Type B pancreatic cell (in vitro differentiated cells): ENCODE data around the gene CXXC5. TPM values are rescaled to one million over a fixed set of nuclear protein-coding genes. Genes with fewer than 3 reads are reported as not detected.
A peak's percentile ranks its signal among the peaks of the same experiment; 100 is the strongest.
"Not testable (repeated sequence)": the region's sequence is repeated elsewhere in the genome, so short reads cannot be mapped to it uniquely, and the experiment has no call there.

Experiments used
- DNase-seq: peaks from one replicate; pipeline ENCODE4 v3.0.0; 2021; ENCODE audit warnings: mixed read lengths; ENCODE audit not compliant: unreplicated experiment; ENCODE audit errors: extremely low spot score
- H3K27ac Mint-ChIP-seq: 2 replicates; pipeline ENCODE4 v1.8.0; 2021; ENCODE audit warnings: mild to moderate bottlenecking, mixed read lengths
- H3K27me3 Mint-ChIP-seq: 2 replicates; pipeline ENCODE4 v1.8.0; 2021; ENCODE audit warnings: mixed read lengths
- H3K36me3 Mint-ChIP-seq: 2 replicates; pipeline ENCODE4 v1.8.0; 2021; ENCODE audit warnings: mixed read lengths
- H3K4me1 Mint-ChIP-seq: one replicate; pipeline ENCODE4 v1.8.0; 2021; ENCODE audit warnings: mixed read lengths; ENCODE audit not compliant: unreplicated experiment
- H3K4me3 Mint-ChIP-seq: 2 replicates; pipeline ENCODE4 v1.8.0; 2021; ENCODE audit warnings: mild to moderate bottlenecking, mixed read lengths
- H3K9me3 Mint-ChIP-seq: 2 replicates; pipeline ENCODE4 v1.8.0; 2021; ENCODE audit warnings: mixed read lengths
- total RNA-seq: library from RNA; stranded (reverse); gene quantifications from 2 replicates; pipeline ENCODE4 v1.2.1, GENCODE V29; 2021; ENCODE audit warnings: low replicate concordance
- TF ChIP-seq, protein P1 (sequence below): fragments of 200-600 bp; sonication (generic); conservative IDR thresholded peaks from 2 replicates; pipeline ENCODE4 v1.5.0; 2021; ENCODE audit warnings: antibody characterized with exemption, mild to moderate bottlenecking

CXXC5 gene
- total RNA-seq, 1 donor from 2014 or later = 58.6 TPM

- DNase-seq = no peak
- Mint-ChIP-seq H3K27ac (no peak overlapping the region), H3K36me3 (no peaks in the 10 kb centered on the region), H3K4me1 (peaks cover 10% of the 10 kb centered on the region), H3K27me3 (no peaks in the 10 kb centered on the region), H3K9me3 (peaks cover 5% of the 10 kb centered on the region), H3K4me3 (no peak overlapping the region)
- TF ChIP-seq, protein P1, sequence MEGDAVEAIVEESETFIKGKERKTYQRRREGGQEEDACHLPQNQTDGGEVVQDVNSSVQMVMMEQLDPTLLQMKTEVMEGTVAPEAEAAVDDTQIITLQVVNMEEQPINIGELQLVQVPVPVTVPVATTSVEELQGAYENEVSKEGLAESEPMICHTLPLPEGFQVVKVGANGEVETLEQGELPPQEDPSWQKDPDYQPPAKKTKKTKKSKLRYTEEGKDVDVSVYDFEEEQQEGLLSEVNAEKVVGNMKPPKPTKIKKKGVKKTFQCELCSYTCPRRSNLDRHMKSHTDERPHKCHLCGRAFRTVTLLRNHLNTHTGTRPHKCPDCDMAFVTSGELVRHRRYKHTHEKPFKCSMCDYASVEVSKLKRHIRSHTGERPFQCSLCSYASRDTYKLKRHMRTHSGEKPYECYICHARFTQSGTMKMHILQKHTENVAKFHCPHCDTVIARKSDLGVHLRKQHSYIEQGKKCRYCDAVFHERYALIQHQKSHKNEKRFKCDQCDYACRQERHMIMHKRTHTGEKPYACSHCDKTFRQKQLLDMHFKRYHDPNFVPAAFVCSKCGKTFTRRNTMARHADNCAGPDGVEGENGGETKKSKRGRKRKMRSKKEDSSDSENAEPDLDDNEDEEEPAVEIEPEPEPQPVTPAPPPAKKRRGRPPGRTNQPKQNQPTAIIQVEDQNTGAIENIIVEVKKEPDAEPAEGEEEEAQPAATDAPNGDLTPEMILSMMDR = no peak
These were observed 75.9 kb downstream of the CXXC5 start for GRCh38 chr5:139723986-139724587.

- no peaks in the 10 kb centered on the region for H3K9me3 Mint-ChIP-seq
- no peak overlapping the region for H3K27ac Mint-ChIP-seq
- peak overlapping the region; percentile 39 for H3K4me3 Mint-ChIP-seq
- no peaks in the 10 kb centered on the region for H3K36me3 Mint-ChIP-seq
- DNase-seq = no peak
- H3K27me3 Mint-ChIP-seq = no peaks in the 10 kb centered on the region
- TF ChIP-seq, protein P1 = no peak
- H3K4me1 Mint-ChIP-seq = peaks cover 10% of the 10 kb centered on the region
These were observed 77.1 kb downstream of the CXXC5 start for GRCh38 chr5:139725073-139725830.

GRCh38 chr5:139726248-139726647 is 78.1 kb downstream of the CXXC5 start:
- H3K9me3 Mint-ChIP-seq = no peaks in the 10 kb centered on the region
- no peaks in the 10 kb centered on the region for H3K27me3 Mint-ChIP-seq
- no peaks in the 10 kb centered on the region for H3K36me3 Mint-ChIP-seq
- peaks cover 10% of the 10 kb centered on the region for H3K4me1 Mint-ChIP-seq
- TF ChIP-seq, protein P1 = no peak
- H3K27ac Mint-ChIP-seq = no peak overlapping the region
- DNase-seq = no peak
- no peak overlapping the region for H3K4me3 Mint-ChIP-seq

DNA sequence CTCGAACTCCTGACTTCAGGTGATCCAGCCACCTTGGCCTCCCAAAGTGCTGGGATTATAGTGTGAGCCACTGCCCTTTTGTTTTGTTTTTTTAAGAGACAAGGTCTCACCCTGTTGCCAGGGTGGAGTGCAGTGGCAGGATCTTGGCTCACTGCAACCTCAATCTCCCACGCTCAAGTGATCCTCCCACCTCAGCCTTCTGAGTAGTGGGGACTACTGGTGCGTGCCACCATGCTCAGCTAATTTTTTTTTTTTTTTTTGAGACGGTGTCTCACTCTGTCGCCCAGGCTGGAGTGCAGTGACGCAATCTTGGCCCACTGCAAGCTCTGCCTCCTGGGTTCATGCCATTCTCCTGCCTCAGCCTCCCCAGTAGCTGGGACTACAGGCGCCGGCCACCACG is 79.5 kb downstream of the CXXC5 start:
- H3K4me1 Mint-ChIP-seq, H3K9me3 Mint-ChIP-seq, H3K27me3 Mint-ChIP-seq, H3K27ac Mint-ChIP-seq, H3K36me3 Mint-ChIP-seq, H3K4me3 Mint-ChIP-seq, DNase-seq: not testable (repeated sequence)

- TF ChIP-seq, protein P1 = no peak
- no peaks in the 10 kb centered on the region for H3K9me3 Mint-ChIP-seq
- no peaks in the 10 kb centered on the region for H3K36me3 Mint-ChIP-seq
- H3K4me3 Mint-ChIP-seq = no peak overlapping the region
- H3K27me3 Mint-ChIP-seq = no peaks in the 10 kb centered on the region
- DNase-seq = no peak
- H3K27ac Mint-ChIP-seq = no peak overlapping the region
- no peaks in the 10 kb centered on the region for H3K4me1 Mint-ChIP-seq
These were observed 83.1 kb downstream of the CXXC5 start for GRCh38 chr5:139731281-139731680.

DNA sequence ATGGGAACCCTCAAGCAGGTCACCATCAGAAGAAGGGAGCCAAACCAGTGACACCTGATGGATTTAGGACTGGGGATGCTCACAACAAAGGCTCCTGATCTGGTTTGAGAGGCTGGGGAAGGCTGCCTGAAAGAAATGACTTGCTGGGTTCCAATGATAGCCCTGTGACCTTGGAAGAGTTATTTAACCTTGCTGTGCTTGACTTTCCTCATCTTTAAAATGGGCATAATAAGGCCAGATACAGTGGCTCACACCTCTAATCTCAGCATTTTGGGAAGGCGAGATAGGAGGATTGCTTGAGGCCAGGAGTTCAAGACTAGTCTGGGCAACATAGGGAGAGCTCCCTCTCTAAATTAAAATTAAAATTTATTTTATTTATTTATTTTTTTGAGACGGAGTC is 83.9 kb downstream of the CXXC5 start:
- DNase-seq = no peak
- H3K27me3 Mint-ChIP-seq = no peaks in the 10 kb centered on the region
- H3K4me1 Mint-ChIP-seq = no peaks in the 10 kb centered on the region
- H3K4me3 Mint-ChIP-seq = no peak overlapping the region
- TF ChIP-seq, protein P1 = no peak
- H3K9me3 Mint-ChIP-seq = no peaks in the 10 kb centered on the region
- H3K27ac Mint-ChIP-seq = no peak overlapping the region
- H3K36me3 Mint-ChIP-seq = no peaks in the 10 kb centered on the region
